AG09319 (cell line): Measurements from ENCODE around the gene KLC1.
"Not testable (repeated sequence)": the region's sequence is repeated elsewhere in the genome, so short reads cannot be mapped to it uniquely, and the experiment has no call there.

Source experiments
- DNase-seq: peaks from one replicate; pipeline ENCODE4 v3.0.0-alpha.2; 2010; ENCODE audit warnings: low read depth; ENCODE audit errors: extremely low read depth
- CTCF ChIP-seq: IDR thresholded peaks from 2 replicates; pipeline ENCODE4 v1.5.1; 2011; ENCODE audit warnings: low read depth, mild to moderate bottlenecking, inconsistent platforms, low read length, moderate library complexity

The KLC1 gene

GRCh38 chr14:103685276-103686211 is 56.5 kb downstream of the KLC1 start:
- no peak for TF ChIP-seq CTCF
- no peak for DNase-seq

- no peak for TF ChIP-seq CTCF
- DNase-seq = no peak
Observed at GRCh38 chr14:103686831-103687485, 57.9 kb downstream of the KLC1 start.

DNA sequence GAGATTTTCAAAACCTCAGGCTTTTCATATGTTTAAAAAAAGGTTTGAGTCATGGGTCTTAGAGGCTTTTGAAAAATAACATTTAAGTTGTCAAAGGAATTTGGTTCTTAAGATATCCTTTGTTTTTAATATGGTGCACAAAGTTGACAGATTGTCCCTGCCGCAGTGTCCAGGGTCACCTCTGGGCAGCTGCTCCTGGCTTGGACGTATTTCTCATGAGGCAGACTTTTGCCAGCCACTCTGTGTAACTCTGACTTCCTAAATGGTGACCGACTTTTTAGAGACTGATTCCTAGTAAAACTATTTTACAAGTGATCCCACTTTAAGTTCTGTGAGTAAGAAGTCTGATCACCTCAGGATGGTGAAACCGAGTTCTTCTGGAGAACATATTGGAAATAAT is 58.7 kb downstream of the KLC1 start:
- no peak for DNase-seq
- TF ChIP-seq CTCF = no peak

DNA sequence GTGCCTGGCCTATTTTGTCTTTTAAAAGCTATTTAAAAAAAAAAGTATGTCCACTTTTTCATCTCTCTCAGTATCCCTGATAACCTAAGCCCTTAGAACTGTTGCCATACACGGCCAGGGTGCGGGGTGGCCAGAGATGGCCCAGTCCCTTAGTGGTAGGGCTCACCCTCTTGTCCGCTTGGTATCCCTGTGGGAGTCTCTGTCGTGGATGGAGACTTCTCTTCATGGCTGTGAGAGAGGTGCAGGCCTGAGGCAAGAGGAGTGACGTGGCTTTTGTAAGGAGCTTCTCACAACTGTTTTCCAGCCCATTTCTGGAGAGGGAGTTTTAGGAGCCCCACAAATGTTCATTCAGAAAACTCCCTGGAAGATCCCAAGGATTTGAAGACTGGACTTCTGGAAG is 59.4 kb downstream of the KLC1 start:
- no peak for DNase-seq
- no peak for TF ChIP-seq CTCF

DNA sequence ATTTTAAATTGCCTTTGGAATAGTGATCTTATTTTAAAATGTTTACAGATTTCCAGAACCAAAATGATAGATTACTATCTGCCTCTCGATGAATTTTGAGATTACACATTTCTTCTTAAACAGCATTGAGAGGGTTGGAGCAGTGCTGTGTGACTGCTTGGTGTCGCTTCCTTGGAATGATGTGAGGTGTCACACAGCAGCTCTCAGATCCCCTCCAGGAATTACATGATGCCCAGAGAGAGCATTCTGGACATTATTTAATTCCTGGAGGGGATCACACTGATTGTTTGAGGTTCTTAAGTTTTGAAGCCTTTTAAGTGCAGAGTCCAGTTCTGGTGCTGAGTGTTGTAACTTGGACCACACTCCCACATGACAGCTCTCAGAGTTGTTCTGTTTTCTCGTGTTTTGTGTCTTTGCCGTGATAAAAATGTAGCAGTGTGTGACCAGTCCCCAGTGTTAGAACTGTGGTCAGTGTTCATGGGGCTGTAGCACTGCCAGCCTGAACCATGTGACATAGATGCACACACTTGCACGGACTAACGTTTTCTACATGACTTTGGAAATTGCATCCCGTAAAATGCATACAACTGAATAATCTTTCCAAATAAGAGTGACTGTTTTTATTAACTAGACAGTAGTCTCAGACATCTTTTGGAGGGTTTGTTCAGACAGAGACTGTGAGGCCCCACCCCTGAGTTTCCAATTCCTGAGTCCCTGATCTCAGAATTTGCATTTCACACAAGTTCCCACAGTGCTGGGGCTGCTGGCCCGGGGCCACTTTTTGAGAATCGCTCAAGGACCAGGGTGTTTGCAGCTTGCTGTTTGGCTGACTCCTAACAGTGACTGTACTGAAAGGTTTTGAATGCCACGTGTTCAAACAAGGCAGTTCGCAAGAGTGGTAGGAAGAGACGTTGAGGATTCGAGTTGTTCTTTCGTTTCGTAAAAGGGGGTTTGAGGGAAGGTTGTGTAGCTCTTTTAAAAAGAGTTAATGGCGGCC is 60.2 kb downstream of the KLC1 start:
- DNase-seq = no peak

GRCh38 chr14:103690332-103690731 is 61.3 kb downstream of the KLC1 start:
- TF ChIP-seq CTCF = no peak
- DNase-seq = no peak

More for the DNA sequence above, 60.2 kb downstream of the KLC1 start:
- TF ChIP-seq CTCF = no peak

- not testable (repeated sequence) for DNase-seq
Observed at GRCh38 chr14:103691655-103692054, 62.6 kb downstream of the KLC1 start.
